D721Med (cell line): ENCODE measurements around the gene LCP1.

Source experiments
- DNase-seq: peaks from one replicate; pipeline ENCODE4 v3.0.0; 2011; ENCODE audit warnings: low spot score; ENCODE audit not compliant: insufficient read length
- FAIRE-seq: peaks from 2 replicates; lab custom pipeline; 2011; peaks lifted over from hg19 to GRCh38; lab: Jason Lieb, UNC
- CTCF ChIP-seq: IDR thresholded peaks from 2 replicates; pipeline ENCODE4 v1.5.1; 2012; ENCODE audit warnings: mild to moderate bottlenecking, control low read depth; ENCODE audit not compliant: insufficient read depth; ENCODE audit errors: missing control alignments

Gene LCP1

GRCh38 chr13:46086421-46086922 lies 95.5 kb downstream of the LCP1 start:
- no peak for FAIRE-seq
- DNase-seq, result no peak
- TF ChIP-seq CTCF, result no peak

GRCh38 chr13:46085737-46086136 lies 96.2 kb downstream of the LCP1 start:
- TF ChIP-seq CTCF, result no peak
- no peak for FAIRE-seq

GRCh38 chr13:46082324-46082723 lies 99.7 kb downstream of the LCP1 start:
- TF ChIP-seq CTCF, result no peak
- DNase-seq (no peak), FAIRE-seq (no peak)

More at GRCh38 chr13:46085737-46086136, 96.2 kb downstream of the LCP1 start:
- no peak for DNase-seq

- no peak for TF ChIP-seq CTCF
- FAIRE-seq, result no peak
Measured at GRCh38 chr13:46079770-46080169, 102.2 kb downstream of the LCP1 start.

GRCh38 chr13:46077265-46077664 lies 104.7 kb downstream of the LCP1 start:
- TF ChIP-seq CTCF, result no peak
- FAIRE-seq, result no peak
- no peak for DNase-seq

More at GRCh38 chr13:46079770-46080169, 102.2 kb downstream of the LCP1 start:
- no peak for DNase-seq

GRCh38 chr13:46076827-46077226 lies 105.2 kb downstream of the LCP1 start:
- no peak for TF ChIP-seq CTCF
- no peak for DNase-seq
- FAIRE-seq, result no peak
